HG02973 (cell line): Measurements from ENCODE around the gene NYNRIN.

ENCODE experiments used
- ATAC-seq: cut with Tn5 transposase; IDR thresholded peaks from one replicate; pipeline ENCODE4 v1.9.1; 2021; ENCODE audit warnings: moderate library complexity; ENCODE audit not compliant: unreplicated experiment

NYNRIN gene

DNA sequence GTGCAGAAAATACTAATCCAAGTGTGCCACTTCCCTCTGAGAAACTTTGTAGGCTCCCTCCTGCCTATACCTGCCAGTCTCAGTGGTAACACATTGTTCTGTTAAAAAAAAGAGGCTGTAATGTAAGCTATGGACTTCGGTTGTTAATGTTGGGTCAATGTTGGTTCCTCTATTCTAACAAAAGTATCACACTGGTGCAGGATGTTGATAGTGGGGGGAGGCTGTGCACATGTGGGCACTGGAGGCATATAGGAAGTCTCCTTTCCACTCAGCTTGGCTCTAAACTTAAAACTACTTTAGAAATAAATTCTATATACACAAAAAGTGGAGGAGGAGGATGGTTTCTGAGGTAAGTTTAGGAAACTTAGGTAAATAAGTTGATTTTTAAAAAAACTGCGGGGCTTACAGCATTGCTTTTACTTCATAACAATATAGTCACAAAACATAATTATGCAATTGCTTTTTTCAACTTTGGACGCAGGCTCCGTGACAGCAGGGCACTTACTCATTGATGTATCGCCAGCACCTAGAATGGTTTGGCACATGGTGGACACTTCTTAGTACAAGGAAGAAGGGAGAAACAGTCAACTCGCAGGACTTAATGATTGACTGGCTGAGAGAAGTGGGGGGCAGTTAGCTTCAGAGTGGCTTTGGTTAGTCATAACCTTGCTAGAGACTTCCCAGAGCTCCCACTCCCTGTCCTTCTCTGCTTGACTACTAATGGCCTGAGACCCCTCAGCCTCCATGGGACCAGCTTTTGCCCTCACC, 7.9 kb upstream of the NYNRIN start:
- ATAC-seq = no peak

DNA sequence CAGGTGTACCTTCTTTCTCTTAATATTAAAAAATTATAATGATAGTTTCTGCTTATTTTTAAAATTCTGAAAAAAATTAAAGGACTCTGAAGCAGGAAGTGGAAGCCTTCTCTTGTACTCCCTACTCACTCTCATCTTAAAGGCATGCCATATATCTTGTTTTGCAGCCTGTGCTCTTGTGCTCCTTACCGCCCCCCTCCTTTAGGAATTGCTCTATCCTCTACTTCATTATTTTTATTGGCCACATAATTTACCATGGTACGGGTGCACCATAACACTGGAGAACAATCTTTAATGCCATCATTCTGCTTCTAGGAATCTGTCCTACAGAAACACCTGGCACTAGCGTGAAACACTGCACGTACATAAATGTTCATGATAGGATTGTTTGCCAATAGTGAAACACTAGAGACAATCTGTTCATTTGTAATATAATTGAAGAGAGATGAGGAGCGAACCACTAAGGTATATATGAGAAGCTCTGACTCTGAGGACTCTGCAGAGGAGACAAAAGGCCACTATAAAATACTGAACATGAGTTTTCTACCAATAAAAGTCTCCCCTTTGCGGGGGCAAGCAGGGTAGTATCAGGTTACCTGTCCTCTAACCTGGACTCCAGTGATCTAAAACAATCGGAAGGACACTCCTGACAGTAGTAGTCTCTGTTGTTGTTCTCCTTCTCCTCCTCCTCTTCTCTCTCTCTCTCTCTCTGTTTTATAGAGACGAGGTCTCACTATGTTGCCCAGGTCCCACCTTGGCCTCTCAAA, 6.3 kb upstream of the NYNRIN start:
- no peak for ATAC-seq

DNA sequence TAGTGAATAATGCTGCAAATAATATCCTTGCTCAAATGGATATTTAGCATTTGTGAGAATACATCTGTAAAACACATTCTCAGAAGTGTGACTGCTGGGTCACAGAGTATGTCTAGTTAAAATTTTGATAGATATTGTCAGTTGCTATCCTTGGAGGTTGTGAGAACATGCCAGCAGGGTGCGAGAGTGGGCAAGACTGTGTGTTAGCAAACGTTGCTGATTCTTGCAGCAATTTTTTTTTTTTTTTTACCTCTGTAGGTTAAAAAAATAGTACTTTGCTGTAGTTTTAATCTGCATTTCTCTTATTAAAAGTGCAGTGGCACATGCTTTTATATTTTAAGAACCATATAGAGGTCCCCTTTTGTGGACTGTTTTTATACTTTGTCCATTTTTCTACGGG, 4.5 kb upstream of the NYNRIN start:
- no peak for ATAC-seq

DNA sequence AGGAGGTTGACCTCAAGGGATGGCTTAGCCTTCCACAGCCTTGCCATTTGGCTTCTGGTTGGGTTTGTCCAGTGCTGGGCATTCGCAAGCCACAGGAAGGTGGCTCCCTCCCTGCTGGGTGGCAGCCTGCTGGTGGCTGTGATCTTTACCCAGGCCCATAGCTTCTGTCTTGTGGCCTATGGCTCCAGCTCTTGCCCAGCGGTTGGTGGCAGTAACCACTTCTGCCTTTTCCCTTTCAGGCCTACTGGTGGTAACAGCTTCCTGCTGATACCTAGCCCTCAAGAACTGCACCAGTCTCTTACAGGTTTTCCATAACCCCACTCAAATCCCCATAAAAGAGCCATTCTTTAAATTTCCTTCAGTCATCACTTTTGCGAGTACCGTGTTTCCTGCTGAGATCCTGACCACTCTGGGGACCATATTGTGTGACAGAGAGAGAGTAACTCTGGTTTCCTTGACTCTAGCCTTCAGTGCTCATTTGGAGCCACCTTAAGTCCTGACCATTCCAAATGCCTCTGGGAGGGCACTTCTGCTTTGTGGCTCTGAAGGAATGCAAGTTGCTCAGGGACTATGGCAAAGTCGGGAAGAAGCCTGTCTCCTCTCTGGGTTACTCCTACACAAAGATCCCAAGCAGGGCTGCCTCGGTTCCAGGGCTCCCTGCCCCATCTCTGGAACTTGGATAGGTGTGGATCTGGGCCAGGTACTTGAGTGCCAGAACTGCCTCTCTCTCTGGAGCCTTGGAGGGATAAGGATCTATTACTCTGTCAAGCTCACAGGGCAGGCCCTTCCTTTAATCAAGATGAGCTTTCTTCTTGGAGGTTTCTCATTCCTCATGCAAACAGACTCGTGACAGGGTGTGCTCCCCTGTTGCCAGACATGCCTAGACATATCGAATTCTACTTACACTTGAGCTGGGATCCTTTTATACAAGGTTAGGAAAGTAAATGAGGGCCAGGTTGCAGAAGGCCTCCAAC, 2.9 kb upstream of the NYNRIN start:
- no peak for ATAC-seq

DNA sequence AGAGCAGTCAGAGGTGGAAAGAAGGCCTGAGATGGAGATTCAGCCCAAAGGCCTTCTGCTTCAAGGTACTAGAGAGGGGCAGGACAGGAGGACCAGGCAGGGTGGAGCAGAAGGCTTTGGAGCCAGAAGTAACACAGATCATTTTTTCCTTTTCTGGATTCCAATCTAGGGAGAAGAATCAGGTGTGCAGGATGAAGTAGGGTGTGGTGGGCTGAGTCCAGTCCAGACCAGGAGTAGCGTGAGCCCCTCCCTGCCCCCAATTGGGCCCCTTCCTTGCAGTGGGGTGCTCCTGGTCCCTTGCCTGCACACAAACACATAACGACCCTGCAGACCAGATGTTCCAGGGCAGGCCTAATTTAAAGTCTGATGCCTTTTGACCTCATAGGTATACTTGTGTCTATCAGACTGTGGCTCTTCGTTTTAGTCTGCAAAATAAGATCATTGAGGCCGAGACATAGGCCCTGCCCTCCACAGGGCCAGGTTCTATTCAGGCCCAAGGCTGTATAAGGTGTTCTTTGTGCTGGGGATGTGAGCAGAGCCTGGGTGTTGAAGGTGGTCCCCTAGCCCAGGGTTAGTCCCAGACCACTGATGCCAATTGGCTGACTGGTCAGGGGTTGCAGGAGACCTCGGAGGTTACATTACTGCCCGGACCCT, 1.0 kb upstream of the NYNRIN start:
- no peak for ATAC-seq

DNA sequence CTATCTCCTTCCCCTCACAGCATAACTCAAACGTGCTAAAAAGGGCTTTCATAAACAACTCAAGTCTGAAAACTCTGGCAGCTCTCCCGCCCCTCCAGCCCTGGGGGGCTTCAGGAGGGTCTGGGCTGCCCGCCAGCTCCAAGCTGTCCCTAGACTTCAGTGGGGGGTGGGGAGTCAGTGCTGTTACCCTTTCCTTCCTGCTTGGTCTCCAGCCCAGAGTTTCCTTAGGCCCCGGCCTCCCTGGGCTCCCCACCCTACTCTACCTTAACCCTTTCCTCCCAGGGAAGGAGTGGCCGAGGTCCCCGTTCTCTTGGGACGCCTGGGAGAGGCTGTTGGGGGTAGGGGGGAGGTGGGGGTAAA, 530 bp upstream of the NYNRIN start:
- no peak for ATAC-seq

DNA sequence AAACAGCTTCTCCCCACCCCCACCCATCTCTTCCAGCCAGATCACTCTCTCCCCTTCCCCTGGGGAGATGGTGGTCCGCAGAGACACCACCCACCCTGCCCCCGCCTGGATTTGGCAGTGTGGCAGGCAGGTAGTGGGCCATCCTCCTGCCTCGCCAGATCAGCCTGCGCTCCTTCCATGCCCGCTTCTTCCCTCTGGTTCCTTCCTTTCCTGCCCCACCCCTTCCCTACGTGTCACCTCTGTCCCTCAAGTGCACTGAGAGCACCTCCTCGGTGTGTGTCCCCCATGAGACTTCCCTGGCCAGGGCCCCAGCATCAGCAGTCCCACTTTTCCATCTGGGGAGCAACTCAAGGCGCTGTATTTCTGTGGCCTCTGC, 632 bp downstream of the NYNRIN start:
- ATAC-seq = no peak

DNA sequence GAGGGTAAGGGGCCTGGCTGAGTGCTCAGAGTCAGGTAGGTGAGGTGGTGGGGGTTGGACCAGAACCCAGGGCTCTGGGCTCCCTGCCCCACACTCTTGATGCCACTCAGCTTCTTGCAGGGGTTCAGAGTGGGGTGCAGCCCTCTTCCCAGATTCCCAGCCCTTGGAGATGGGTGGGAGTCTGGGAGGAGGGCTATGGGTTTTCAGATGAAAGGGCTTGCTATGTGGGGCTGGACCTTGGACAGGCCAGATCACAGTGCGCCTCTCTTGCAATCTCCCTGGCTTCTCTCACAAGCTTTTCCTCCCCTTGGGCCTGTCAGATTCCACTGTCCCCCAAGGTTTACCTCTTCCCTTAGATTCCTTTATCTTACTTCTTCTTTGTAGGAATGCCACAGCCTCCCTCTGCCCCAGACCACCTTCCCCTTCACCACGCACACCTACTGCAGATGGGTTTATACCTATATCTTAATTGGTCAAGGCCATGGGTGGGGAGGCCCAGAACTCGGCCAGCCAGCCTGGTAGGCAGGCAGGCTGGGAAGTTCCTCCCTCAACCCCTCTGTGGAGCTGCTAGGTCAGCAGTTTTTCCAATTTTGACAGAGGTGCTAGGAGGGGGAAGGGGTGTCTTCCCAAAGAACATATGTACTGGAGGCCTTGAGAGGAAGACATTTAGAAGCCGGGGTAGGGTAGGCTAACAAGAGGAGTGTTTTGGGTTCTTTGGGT, 1.4 kb downstream of the NYNRIN start:
- ATAC-seq = no peak

DNA sequence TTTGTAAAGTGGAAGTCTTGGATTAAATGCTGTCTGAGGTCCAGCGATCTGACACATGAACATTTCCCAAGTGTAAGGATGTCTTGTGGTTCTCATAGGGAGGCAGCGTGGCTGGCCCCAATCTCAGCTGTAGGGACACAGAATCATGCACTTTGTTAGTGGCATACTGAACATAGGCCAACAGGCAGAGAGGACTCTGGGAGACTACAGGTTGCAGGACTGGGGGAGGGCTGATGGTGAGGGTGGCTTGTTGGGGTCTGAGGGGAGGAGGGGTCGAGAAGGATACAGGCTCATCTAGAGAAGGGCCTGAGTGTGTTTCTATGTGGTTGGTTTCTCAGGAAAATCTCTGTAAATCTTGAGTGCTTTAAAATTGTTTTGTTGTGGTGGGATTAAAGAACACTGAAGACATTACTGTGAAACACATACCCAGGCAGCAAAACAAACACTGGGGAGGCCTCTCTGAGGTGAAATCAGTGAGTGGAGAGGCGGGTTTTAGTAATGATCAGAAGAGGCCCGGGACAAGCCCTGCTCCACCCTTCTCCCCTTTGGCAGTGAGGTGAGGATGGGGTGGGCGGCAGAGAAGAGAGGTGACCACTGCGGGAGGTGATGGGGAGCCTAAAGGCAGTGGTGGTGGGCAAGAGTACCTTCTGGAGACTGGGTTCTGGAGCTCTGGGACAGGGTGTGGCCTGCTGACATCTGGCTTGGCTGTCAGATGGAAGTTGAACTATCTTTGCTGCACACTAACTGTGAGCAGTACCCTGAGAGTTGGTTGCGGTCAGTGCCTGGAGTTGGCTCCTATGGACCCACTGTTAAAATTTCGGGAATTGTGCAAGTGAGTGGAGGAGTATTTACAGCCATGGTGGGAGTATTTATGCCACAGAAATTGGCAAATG, 3.3 kb downstream of the NYNRIN start:
- no peak for ATAC-seq

DNA sequence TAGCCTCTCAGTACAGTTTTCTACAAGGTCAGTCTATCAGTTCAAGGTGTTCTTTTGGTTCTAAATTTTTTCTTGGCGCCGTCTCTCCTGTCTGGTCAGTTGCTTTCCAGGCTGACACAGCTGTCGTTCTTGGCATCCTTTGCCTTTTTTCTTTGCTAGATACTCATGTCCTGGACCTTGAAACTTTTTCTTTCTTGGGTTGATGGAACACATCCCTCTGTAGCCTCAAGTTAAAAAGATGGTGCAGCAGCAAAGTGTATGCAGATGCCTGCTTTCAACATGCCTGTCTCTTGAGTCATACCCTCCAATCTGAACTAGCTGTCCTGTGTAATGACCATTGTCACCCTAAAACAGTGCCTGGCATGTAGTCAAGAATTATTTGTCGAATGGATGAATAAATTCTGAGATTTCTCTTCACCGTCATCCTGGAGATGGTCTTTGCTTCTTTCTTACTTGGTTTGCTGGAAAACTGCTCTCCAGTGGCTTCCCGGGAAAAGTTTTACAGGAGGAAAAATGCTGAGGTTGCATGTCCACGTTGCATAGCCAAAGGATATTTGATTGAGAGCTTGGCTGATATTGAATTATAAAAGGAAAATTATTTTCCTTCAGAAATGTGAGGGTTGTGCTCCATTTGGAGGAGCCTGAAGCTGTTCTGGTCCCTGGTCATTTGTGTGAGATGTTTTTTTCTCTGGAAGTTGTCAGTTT, 4.6 kb downstream of the NYNRIN start:
- ATAC-seq = no peak

DNA sequence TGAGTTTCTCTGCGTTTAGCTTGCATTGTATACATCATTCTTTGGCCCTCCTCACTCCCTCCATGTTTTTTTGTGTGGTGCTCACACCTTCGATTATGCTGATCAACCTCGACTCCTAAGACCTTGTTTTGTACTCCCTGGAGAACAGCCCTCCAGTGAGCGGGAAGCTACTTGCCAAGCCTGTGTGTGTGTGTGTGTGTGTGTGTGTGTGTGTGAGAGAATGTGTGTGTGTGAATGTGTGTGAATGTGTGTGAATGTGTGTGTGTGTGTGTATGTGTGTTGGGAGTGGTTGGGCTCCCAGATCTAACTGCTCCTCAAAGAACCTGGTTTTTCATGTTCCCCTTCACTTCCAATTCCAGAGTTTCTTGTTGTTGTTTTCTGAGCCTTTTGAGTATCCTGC, 6.0 kb downstream of the NYNRIN start:
- ATAC-seq = no peak

DNA sequence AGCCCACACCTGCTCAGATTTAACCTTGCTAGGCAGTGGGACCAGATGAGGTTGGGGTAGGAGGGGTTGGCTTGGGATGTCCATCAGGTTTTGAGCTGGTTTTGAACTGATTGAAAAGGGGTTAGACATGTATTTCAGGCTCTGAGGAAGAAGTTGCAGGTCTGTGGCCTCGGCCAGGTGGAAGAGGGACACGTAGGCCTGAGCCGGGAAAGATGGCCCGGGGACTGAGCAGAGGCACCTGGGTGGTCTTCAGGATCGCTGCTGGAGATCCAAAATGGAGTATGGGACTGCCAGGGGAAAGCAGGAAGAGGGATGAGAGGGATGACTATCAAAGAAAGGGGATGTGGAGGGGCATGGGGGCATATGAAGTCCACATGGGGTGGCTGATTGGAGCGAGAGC, 7.6 kb downstream of the NYNRIN start:
- no peak for ATAC-seq

DNA sequence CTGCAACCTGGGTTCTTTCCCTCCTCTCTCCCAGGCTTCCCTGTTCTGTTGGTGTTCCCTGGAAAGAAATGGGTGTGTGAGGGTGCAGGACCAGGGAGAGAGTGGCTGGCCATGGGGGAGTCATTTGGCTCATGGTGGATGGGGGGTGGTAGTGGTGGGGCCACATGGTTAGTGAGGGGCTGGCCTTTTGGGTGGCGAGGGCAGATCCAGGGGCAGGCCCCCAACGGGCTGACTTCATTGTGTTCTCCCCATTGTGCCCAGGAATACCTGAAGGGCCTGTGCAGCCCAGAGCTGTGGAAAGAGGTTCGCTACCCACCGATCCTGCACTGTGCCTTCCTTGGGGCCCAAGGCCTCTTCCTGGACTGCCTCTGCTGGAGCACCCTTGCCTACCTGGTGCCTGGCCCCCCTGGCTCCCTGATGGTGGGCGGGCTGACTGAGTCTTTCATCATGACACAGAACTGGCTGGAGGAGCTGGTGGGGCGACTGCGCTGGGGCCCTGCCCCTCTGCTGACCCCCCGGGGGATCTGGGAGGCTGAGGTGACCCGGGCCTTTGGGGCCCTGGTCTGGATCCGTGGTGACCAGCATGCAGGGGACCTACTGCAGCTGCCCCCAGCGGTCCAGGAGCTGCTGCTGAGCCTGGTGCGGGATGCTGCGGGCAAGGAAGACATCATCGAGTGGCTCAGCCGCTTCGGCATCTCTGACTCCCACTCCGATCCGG, 9.0 kb downstream of the NYNRIN start:
- ATAC-seq = no peak

DNA sequence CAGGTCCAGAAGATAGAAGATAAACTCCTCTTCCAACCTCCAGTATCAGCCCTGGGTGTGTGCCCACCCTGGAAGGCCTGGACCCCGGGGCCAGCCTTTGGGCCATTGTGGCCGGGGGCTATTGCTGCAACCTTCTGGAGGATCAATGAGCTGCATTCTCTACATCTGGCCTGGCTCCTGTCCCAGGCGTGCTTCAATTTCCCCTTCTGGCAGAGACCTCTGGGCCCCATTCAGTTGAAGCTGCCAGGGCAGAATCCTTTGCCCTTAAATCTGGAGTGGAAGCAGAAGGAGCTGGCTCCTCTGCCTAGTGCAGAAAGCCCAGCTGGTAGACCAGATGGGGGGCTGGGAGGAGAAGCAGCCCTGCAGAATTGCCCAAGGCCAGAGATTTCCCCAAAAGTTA, 10.0 kb downstream of the NYNRIN start:
- no peak for ATAC-seq

DNA sequence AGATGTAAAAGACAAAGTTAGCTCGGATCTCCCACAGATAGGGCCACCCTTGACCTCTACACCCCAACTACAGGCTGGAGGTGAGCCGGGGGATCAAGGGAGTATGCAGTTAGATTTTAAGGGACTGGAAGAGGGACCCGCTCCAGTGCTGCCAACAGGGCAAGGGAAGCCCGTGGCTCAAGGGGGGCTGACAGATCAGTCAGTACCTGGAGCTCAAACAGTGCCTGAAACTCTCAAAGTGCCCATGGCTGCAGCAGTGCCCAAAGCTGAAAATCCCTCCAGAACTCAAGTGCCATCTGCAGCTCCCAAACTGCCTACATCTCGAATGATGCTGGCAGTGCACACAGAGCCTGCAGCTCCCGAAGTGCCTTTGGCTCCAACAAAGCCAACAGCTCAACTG, 10.4 kb downstream of the NYNRIN start:
- ATAC-seq = no peak

DNA sequence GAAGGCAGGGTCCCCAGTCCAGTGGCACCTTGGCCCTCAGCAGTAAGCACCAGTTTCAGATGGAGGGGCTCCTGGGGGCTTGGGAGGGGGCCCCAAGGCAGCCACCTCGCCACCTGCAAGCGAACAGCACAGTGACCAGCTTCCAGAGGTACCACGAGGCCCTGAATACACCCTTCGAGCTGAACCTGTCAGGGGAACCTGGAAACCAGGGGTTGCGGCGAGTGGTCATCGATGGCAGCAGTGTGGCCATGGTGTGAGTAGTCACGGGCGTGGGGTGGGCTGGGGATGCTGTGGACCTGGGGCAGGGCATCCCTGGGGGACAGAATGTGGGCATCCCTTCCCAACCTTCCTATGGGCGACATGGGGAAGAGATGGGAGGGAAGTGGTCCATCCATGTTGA, 11.2 kb downstream of the NYNRIN start:
- ATAC-seq = no peak

DNA sequence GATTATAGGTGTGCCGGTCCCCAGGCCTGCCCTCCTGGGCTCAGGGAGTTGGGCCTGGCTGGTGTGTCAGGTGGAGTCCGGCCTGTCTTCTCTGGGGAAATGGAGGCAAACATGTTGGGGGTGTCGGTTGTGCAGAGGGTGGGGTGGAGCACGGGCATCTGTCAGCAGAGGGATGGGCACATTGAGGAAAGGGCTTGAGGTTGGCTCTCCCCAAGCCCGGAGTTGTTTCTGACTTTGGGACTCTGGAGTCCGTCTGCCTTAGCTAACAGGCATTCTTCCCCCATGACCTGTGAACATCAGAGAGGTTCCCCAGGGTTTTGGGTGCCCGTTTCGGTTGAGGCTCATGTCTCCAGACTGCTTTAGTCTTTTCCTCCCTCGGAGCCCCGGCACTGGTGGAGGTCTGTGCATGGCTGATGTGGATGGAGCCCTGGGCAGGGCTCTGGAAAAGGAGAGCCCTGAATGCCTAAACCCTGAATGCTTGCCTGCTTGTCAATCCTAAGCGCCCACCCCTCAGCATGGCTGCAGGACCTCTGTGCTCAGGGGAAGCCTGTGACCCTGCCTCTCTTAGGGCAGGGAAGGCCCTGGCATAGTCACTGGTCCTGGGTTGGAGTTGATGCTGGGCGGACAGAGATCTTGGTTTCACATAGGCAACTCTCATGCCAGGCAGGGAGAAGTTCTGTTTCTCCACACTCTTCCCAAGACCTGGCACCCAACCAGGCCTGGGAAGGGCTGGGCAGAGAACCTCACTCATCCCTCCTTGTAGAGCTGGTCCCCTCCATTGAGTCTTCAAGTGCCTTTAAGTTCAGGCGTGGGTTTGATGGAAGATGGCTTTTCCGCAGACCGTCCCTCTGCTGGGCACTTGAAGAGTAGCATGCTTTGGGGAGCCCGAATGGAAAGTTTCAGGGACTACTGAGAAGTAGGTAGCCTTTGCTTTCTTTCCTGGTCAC, 12.9 kb downstream of the NYNRIN start:
- no peak for ATAC-seq
